GM19397 (cell line): ENCODE measurements around the gene SHC3.

Source experiments
- ATAC-seq: cut with Tn5 transposase; IDR thresholded peaks from one replicate; pipeline ENCODE4 v1.9.1; 2021; ENCODE audit warnings: mild to moderate bottlenecking, moderate library complexity; ENCODE audit not compliant: unreplicated experiment

The SHC3 gene

DNA sequence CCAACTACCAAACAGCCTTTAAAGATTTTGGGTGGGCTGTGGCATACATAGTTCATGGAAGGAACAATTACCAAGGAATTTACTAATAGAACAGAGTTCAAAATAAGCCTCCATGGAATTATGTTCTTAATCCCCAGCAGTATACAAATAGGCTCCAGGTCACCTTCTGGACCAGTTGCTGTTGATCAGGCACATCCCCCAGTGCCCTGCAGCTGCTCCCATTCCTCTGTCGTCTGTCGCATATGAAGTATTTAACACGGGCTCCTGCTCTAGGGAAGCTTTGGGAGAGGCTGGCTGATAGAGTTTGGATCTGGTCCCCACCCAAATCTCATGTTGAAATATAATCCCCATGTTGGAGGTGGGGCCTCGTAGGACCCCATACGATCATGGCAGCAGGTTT is 17.8 kb downstream of the SHC3 start:
- ATAC-seq: no peak

DNA sequence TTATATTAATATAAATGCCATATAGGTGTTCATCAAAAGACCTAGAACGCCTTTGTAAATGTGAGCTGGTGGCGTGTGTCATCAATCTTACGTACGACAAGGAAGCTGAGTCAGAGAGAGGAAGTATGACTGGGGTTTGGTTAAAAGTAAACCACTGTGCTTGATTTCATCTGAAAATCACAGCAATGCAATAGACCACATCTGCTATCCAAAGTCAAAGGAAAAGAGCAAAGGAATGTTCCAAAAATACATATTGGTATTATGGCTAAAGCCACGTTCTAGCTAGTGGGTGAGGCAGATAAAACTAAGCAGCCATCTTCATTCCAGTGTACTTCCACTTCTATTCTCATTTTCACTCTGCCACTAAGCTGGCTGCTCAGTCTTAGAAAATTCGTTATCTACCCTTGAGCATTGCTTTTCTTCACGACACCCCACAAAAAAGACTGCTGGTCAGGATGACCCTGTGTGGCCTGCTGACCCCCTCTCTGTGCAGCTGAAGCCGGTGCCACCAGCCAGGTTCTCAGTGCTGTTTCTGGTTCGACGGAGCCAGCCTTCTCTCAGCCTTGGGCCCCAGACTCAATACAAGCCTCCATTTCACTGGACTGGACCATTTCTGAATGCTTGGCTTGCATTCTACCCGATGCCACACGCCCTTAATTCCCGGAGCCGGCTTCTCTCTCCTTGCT is 23.8 kb downstream of the SHC3 start:
- no peak for ATAC-seq

DNA sequence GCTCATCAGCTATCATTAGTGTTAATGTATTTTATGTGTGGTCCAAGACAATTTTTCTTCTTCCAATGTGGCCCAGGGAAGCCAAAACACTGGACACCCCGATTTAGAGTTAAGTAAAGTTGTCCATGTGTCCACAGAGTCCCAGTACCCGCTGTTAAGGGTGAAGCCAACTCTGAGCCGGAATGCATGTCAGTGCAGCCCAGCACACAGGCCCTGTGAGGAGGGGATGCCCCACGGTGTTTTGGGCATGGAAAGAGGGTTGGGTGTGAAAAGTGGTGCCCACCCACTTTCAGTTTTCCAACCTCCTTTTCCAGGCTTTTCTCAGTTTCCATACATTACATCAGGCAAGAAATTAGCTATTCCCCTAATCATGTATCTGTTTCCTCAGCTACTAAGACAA is 24.4 kb downstream of the SHC3 start:
- no peak for ATAC-seq

DNA sequence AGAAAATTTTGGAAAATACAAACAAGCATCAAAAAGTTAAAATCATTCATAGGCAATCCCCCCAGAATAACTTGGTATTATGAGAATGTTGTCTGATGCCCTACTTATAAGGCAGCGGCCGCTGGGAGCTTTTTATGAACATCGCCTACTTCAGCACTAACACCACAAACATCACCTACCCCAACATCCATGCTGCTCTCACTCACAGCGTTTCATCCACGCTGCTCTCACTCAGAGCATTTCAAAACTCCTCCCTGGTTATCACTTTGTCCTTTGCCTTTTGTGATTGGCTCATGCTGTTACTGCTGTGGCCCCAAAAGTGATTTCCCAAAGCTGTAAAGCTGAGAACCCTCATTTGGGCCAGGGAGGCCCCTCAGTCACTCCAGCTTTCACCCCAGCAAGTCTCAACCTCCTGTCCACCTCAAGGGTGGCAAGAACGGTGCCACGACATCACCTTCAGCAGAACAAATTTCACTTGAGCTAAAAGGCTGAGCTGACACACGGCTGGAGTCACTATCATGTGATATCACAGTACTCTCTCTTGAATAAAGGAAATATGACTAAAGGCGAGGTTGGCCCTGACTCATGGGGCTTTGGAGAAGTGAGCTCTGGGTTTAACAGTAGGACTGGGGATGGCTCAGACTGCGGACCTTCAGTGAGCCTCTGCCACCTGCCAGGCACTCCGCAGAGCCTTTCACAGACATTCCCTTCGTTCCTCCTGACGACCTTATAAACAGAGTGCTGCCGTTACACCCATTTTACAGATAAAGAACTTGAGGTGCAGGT is 25.2 kb downstream of the SHC3 start:
- ATAC-seq: no peak

DNA sequence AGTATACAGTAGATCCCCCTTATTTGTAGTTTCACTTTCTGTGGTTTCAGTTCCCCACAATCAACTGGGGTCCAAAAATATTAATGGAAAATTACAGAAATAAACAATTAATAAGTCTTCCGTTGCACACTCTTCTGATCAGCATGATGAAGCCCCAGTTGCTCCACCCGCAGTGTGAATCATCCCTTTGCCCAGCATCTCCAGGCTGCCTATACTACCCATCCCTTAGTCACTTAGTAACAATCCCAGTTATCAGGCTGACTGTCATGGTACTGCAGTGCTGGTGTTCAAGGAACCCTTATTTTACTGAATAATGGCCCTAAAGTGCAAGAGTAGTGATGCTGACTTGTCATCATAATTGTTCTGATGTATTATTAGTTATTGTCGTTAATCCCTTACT is 28.9 kb downstream of the SHC3 start:
- no peak for ATAC-seq

DNA sequence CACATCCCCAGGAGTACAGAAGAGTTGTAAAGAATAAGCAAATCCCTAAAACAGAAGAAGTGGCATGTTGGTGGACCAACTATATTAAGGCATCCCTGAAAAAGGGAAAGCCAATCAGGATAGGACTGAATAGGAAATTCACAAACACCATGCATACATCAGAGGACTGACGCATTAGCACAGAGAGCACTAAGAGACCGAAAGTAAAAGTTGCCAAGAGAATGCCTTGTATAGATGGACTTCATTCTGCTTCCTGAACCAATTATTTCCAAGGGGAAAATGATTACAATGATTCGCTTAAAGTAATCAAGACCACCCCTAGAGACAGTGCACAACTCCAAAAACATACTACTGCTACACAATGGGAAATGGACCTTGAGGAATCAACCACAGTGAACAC is 33.5 kb downstream of the SHC3 start:
- no peak for ATAC-seq

DNA sequence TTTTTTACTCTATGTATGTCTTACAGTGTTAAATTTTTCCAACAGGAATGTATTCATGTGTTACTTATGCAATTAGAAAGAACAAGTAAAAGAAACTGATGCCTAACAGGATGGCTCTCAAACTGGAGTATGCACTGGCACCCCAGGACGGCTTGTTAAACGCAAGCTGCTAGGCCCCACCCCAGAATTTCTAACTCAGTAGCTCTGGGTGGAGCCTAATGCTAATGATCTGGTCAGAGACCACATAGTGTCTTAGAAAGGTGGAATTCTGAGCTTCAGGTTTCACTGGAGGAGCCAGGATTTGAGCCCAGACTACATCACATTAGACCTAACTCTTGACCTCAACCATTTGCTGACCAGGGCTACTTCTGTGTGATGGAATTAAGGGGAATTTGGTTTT is 34.4 kb downstream of the SHC3 start:
- no peak for ATAC-seq

DNA sequence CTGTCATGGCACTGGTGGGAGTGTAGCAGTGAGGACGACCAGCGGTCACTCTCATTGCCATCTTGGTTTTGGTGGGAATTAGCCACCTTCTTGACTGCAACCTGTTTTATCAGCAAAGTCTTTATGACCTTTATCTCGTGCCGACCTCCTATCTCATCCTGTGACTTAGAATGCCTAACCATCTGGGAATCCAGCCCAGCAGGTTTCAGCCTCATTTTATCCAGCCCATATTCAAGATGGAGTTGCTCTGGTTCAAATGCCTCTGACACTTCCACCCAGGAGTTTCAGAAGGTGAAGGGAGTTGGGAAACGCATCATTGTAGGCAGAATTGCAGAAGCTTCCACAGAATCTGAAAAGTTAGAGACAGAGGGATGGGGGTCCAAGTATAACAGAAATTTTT is 35.4 kb downstream of the SHC3 start:
- ATAC-seq: no peak

DNA sequence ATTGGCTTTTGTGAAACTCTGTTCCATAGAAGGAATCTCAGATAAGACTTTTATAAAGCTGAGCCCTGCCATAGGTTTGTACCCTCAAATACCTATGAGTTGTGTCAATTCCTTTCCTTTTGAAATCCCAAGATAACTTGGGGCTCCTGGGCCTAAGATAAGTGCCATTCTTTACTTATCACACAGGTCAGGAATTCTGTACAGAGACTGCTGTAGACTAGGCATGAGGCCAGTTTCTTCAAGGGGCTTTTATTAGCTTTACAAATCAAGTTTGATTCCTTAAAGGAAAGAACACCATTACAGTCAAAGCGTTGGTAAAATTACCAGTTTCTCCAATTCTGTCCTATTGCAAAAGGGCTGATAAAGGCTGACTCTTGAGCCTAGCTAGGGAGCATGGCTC is 39.2 kb downstream of the SHC3 start:
- no peak for ATAC-seq

DNA sequence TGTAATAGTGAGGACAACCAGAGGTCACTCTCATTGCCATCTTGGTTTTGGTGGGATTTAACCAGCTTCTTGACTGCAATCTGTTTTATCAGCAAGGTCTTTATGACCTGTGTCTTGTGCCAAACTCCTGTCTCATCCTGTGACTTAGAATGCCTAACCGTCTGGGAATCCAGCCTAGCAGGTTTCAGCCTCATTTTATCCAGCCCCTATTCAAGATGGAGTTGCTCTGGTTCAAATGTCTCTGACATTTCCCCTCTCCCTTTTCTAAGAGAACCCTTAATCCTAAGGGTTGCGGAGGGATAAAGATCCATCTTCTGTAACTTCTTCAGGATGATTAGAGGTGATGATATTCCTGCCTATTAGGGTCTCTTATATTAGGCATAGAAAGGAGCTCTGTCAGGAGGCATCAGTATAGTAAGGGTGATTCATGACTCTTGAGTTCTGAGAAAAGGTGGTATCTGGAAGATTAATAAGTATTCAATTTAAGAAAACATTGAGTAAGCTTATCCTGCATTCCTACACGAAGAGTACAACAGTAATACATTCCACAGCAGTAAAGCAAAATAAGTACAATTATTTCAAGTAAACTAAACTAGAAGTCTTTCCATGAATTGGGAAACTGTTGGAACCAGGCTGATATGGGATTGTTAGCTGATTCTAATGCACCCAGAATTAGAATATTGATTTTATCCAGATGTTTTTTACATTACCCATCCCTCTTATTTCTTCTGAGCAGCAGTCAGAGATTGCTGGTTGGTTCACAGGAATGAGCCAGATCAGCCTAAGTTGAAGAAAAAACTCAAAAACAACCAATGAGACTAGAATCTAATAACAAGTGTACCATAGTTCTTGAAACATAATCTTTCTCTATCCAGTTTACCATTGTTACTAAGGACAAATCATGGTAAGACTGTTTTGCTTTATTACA is 39.9 kb downstream of the SHC3 start:
- ATAC-seq: no peak

DNA sequence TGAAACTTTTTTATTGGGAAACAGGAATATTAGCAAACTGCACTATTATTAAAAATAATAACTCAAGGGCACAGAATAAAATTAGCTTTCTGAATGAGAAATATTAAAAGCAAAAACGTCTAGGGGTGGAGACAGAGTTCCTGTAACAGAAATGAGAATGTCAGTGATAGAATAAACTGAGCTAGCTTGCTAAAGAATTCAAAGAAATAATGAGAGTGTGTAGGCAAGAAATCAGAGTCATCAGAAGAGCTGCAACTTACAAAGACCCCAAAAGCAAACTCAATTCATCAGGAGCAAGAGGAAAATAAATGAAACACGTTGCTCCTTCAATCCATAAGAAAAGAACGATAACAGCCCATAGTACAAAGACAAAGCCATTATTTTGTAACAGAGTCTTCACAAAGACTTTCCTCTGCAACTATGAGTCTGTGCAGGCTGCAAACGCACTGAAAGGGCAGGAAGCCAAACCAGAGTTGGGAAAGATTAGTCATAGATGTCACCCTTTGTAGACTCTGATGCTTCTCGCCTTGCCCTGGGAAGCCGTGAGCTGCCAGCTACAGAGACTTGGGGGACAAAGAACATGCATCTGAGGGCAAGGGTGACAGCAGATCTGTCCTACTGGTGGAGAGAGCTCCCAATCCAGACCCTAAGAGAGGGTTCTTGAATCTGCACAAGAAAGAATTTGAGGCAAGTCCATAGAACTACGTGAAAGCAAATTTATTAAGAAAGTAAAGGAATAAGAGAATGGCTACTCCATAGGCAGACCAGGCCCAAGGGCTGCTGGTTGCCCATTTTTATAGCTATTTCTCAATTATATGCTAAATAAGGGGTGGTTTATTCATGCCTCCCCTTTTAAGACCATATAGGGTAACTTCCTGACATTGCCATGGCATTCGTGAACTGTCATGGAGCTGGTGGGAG is 40.8 kb downstream of the SHC3 start:
- no peak for ATAC-seq

DNA sequence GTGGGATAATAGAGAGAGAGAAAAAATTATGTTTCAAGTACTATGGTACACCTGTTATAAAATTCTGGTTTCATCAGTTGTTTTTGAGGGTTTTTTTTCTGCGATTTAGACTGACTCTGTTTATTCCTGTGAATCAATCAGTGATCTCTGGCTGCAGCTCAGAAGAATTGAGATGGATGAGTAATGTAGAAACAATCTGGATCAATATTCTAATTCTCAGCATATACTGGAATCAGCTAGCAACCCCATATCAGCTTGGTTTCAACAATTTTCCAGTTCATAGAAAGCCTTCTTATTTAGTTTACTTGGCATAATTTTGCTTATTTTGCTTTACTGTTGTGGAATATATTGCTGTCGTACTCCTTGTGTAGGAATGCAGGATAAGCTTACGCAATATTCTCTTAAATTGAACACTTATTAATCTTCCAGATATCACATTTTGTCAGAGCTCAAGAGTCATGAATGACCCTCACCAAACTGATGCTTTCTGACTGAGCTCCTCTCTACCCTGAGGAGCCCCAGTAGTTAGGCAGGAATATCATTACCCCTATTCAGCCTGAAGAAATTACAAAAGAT is 42.9 kb downstream of the SHC3 start:
- no peak for ATAC-seq

DNA sequence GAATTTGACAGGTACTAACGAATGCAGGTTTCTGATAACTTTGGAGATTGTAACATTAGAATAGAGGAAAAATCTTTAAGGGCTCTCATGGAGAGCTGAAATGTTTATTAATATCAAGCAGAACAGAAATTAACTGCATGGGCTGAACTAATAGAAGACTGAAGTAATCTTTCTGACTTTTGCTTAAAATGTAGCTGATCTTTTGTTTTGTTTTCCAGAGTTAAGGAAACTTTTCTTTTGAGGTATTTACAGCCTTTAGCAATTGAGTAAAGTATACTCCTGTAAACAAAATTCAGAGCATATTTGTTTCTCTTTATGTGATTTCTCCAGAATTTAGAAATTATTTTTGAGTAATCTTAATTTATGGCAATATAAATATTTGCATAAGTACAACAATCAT is 43.9 kb downstream of the SHC3 start:
- no peak for ATAC-seq

DNA sequence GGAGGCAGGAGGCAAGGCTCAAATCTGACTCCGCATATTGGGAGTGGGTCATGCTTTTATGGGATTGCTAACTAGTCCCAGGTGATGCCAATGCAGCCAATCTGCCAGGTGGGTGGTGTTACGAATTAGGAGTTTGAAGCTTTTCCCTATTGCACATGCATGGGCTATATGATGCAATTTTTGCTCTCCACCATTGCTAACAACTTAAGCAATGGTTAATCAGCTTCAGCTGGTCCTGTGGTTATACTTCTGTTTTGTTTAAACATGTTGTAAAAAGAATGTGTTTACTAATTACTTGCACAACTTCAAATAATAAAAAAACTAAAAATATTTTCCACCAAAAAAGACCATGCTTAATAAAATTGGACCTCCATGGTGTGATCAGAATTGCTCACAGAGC is 55.7 kb downstream of the SHC3 start:
- no peak for ATAC-seq

DNA sequence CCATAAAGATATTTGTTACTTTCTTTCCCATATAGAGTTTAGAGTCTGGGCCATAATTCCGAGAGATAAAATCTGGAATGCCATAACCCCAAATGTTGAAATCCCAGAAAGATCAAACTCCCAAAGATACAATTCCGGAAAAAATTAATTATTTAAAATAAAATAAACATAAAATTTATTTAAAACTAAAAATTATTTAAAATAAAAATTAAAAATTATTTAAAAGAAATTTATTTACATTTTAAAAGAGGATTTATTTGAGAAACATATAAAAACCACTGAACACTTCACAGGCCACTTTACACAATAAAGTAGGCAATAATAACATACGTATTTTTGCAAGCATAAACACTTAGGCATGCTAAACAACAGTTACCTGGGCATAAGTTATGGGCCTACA is 57.9 kb downstream of the SHC3 start:
- ATAC-seq: no peak

DNA sequence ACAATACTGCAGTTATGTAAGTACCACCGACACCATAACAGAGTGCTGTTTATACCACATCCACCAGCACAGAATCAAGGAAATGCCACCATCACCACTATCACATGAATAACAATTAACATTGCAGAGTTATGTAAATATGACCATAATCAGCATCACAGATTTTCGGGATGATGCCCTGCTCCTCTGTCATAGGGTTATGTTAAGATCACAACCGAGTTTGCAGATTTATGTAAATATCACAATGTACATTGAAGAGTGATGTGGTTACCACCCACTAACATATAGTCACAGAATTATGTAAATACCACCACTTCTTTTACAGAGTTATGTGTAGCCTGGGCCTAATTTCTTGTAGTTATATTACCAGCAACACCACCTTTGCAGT is 61.8 kb downstream of the SHC3 start:
- no peak for ATAC-seq

DNA sequence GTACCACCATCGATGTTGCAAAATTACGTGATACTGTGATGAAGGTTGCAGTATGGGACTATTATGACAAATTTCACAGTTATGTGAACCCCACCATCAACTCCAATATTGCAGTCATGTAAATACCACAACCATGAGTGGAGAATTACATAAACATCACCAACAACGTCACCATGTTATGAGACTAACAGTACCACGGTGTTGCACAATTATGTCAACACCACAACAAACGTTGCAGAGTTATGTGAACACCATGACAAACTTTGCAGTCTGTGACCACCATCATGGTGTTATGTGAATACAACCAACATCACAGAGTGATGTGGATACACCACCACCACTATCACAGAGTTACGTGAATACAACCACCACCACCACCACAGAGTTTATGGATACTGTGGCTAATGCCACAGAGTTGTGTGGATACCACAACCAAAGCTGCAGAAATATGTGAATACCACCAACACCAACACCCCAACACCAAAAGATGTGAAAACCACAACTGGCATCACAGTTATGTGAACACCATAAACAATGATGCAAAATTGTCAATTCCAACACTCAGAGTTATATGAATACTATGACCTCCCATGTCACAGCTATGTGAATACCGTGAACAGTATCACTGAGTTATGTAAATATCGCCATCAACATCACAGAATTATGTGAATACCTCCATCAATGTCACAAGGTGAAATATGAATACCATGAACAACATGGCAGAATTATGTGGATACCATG is 62.4 kb downstream of the SHC3 start:
- ATAC-seq: no peak

DNA sequence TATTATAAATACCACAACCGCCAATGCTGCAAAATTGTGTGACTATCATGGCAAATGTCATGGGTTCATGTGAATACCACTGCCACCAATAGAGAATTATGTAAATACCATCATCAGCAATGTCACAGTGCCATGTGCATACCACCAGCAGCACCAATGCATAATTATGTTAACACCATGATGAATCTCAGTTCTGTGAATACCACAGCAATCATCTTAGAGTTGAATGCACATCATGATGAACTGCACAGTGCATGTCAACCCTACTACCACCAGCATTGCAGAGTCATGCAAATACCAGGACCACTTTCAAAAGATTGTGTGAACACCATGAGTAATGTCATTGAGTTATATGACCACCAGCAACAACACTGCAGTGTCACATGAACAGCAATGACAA is 63.2 kb downstream of the SHC3 start:
- ATAC-seq: no peak

DNA sequence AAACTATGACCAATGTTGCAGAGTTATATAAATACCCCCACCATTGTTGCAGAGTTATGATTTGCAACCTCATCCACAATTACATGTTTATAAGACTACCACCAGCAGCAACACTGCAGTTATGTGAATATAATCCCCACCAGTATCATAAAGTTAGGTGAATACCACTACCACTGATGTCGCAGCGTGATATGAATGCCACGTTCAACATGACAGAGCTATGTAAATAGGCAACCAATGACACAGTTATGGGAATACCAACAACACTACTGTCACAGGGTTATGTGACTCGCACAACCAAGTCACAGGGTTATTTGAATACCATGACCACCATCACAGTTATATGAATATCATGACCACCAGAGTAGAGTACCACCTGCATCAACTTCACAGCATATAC is 63.9 kb downstream of the SHC3 start:
- ATAC-seq: no peak

DNA sequence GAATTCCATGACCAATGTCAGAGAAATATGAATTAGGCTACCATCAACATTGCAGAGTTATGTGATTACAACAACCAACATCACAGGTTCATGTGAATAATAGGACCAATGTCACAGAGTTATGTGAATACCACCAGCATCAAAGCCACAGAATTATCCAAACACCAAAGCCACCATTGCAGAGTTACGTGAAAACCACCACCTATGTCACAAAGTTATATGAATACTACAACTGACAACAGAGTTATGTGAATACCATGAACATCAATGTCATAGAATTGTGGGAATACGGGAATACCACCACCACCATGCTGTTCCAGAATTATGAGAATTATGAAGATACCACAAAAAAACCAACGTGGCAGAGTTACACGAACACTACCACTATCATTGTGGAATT is 64.8 kb downstream of the SHC3 start:
- no peak for ATAC-seq
